ENCODE results near the gene PEX11B.

The PEX11B gene

GRCh38 chr1:145906954-145907753 is 11.4 kb downstream of the PEX11B start:
- DNase-seq (ENCODE audit: low spot score): no peak

DNA sequence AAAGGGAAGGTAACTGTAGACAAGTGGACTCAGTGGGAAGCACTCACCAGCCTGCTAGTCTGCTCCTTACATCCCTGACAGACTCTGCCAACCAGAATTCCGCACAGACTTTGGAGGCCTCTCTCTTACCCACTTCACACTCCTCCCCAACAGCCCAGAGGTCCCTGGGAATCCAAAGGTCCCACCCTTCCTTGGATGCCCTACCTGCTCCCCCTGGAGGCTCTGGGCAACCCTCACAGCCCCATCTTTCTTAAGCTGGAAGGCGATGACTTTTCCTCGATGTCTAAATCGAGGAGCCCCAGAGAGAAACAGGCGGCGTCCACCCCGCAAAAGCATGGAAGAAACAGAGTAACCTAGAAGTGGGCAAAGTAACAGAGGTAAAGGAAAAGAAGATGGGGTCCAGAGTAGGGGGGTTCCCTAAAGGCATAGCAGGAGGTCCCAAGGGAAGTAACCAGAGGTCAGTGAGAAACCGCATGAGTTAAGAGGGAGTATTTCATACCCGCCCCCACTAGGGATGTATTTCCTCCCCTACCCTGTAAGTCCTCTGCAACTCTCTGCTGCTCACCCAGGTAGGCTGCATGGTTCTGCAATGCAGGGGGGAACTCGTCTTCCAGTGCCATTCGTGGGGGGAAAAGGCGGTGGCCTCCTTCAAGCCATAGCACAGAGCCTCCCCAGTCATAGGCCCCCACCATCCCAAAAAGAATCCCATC is 17.1 kb downstream of the PEX11B start:
- no peak for DNase-seq (ENCODE audit: low spot score)

GRCh38 chr1:145898756-145899155 is 19.8 kb downstream of the PEX11B start:
- DNase-seq (ENCODE audit: low spot score): no peak

- no peak for DNase-seq (ENCODE audit: low spot score)
Observed at GRCh38 chr1:145897969-145898368, 20.5 kb downstream of the PEX11B start.

- DNase-seq (ENCODE audit: low spot score): no peak
Observed at GRCh38 chr1:145895471-145895870, 23.0 kb downstream of the PEX11B start.

DNA sequence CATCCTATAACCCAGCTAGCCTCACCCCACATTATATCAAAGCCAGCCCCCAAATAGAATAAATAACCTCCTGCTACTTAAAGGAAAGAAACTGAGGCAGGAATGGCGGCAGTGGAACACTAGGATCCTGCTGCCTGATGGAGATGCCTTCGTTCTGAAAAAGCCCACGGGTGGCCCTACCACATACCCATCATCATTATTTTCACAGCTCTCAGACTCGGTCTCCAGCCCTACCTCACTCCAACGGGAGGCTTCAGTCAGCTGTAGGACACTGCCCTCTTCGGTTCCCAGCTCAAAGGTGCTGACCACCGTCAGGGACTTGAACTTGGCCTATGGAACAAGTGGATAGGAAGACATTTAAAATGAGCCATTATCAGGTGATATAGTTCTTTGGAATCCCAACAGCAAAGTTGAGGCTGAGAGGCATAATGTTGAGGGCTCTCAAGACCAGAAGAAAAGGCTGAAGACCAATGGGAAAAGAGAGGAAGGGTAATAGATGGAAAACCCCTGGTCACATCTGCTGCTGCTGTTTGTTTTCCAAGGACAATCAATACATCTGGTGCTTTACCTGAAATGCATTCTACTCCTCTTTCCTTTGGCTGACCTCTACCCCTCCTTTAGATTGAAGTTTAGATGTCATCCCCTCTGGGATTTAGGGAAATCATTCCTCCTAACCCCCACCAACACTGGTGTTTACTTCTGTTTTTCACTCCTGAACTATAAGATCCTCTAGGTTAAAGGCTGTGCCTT is 25.0 kb downstream of the PEX11B start:
- DNase-seq (ENCODE audit: low spot score): no peak

GRCh38 chr1:145892486-145893087 is 25.9 kb downstream of the PEX11B start:
- no peak for DNase-seq (ENCODE audit: low spot score)

- peak; percentile 97 for DNase-seq (ENCODE audit: low spot score)
Observed at GRCh38 chr1:145891587-145892485, 26.7 kb downstream of the PEX11B start.

- DNase-seq (ENCODE audit: low spot score): peak; percentile 53
Observed at GRCh38 chr1:145891143-145891542, 27.4 kb downstream of the PEX11B start.

DNA sequence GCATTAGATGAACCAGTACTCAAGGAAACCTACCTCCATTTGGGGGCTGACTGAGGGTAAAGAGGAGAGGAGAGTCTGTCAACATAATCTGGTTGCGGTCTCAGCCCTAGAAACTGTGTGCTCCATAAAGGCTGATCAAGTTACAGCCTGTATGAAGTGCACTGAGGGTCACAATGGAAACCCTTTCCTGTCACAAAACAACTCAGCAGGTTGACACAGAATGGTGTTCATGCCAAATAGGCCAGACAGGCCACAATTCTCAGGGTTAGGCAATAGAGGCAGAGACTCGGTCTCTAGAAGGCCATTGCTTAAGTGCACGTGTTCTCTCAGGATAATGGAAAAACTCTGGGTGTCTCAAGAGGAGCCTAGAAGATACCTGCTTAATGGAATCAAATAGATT is 28.8 kb downstream of the PEX11B start:
- DNase-seq (ENCODE audit: low spot score): no peak

- no peak for DNase-seq (ENCODE audit: low spot score)
Observed at GRCh38 chr1:145887631-145888030, 30.9 kb downstream of the PEX11B start.

- DNase-seq (ENCODE audit: low spot score): no peak
Observed at GRCh38 chr1:145886816-145887215, 31.7 kb downstream of the PEX11B start.

DNA sequence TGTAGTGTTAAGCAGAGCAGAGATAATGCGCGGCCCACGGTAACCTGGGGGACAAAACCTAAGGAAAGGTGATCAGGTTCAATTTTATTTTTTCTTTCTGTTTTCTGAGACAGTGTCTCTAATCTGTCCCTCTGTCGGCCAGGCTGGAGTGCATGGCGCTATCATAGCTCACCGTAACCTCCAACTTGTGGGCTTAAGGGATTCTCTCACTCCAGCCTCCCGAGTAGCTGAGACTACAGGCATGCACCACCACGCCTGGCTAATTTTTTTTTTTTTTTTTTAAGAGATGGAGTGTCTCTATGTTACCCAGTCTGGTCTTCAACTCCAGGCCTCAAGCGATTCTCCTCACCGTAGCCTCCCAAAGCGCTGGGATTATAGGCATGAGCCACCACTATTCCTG is 32.1 kb downstream of the PEX11B start:
- DNase-seq (ENCODE audit: low spot score): no peak

DNA sequence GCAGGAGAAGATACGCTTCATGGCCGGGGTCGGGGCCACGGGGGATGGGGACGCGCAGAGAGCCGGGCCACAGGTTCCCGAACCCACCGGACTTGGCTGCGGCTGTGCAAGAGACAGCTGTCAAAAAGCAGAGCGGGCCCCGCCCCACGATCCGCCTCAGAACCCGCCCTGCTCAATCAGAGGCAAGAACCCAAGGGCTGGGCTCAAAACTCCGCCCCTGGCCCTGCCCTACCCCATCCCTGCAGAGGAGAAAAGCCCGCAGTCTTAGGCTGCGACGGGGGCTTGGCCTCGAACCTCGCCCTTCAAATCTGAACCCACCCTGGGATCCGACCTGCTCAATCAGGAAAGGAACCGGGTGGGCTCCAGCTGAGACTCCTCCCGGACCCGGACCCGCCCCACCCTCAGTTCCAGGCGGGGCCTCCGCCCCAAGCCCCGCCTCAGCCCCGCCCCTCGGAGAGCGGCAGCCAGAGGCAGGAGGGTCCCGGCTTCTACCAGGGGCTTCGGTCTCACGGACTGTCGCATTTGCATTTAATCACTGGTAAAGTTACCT is 32.7 kb downstream of the PEX11B start, which contains the start of gene ANKRD35:
ANKRD35 (minus strand) TSS at position 129 of the 550 bp plus-strand sequence; CDS start at position 21, 108 bp downstream.
- DNase-seq (ENCODE audit: low spot score): peak; percentile 75

GRCh38 chr1:145884675-145885074 is 33.8 kb downstream of the PEX11B start:
- DNase-seq (ENCODE audit: low spot score): no peak

GRCh38 chr1:145879775-145880174 is 38.7 kb downstream of the PEX11B start:
- DNase-seq (ENCODE audit: low spot score): no peak

- DNase-seq (ENCODE audit: low spot score): no peak
Observed at GRCh38 chr1:145878724-145879123, 39.8 kb downstream of the PEX11B start.

DNA sequence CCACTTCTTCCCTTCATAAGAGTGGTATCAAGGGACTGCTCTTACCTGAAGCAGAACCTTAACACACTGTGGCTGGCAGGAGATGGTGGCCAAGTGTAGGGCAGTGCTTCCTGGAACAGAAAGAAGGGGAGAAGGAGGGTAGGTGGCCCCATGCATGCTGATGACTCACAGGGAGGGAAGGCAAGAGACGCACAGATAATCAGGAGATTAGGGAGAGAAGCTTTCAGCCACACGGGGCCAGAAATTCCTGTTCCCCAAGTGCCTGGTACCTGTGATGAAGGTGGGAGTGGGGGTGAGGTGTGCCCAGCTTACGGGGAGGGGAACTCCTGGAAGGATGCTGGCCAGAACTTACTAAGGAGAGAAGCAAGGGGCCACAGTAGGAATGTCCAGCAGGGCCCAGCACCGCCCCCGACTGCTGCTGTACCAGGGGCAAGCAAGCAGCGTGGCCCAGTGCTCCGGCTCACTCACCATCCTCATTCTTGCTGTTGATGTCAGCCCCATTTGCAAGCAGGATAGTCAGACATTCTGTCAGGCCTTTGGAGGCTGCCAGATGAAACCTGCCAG is 40.5 kb downstream of the PEX11B start:
- no peak for DNase-seq (ENCODE audit: low spot score)

- no peak for DNase-seq (ENCODE audit: low spot score)
Observed at GRCh38 chr1:145874646-145875045, 43.9 kb downstream of the PEX11B start.

Measured in LoVo (cell line).